ENCODE measurements around the gene SPRR1A.
A peak's percentile ranks its signal among the peaks of the same experiment; 100 is the strongest.

DNA sequence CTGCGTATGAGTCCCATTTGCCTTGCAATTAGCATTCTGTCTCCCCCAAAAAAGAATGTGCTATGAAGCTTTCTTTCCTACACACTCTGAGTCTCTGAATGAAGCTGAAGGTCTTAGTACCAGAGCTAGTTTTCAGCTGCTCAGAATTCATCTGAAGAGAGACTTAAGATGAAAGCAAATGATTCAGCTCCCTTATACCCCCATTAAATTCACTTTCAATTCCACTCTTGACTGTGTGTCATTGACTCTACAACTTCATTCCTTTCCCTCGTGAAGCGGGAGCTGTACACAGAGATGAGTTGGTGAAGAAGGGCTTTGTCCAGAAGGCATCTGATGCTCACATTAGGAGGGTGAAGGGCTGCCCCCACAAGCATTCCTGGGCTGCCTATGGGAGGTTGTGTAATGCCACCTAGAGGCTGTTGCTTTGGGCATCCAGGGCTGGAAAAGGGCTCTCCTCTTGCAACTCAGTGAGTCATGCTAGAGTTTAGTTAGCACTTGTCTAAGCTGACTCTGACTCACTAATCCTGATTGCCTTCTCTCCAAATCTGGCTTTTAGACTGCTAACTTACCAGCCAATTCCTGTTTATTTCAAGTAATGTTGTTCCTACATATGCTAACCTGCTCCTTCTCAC, 48.9 kb downstream of the SPRR1A start:
- TF ChIP-seq NFIC (IDR thresholded peaks at IDR 0.05) (no peak), EGR1 (IDR thresholded peaks at IDR 0.05) (no peak), TEAD4 (IDR thresholded peaks at IDR 0.05) (no peak), TAF1 (IDR thresholded peaks at IDR 0.05; ENCODE audit: low read depth) (no peak), TCF12 (IDR thresholded peaks at IDR 0.05; ENCODE audit: low read depth) (no peak), FOXM1 (IDR thresholded peaks at IDR 0.05; ENCODE audit: borderline replicate concordance, low read depth) (no peak), YY1 (IDR thresholded peaks at IDR 0.05; ENCODE audit: low read depth) (no peak), EP300 (IDR thresholded peaks at IDR 0.05; ENCODE audit: borderline replicate concordance) (no peak), CREB1 (IDR thresholded peaks at IDR 0.05; ENCODE audit: low read depth) (no peak), RAD21 (IDR thresholded peaks at IDR 0.05; ENCODE audit: low read depth) (peak; percentile 33; the same call in 1 of the 2 replicates)
- TF ChIP-seq, protein P1, sequence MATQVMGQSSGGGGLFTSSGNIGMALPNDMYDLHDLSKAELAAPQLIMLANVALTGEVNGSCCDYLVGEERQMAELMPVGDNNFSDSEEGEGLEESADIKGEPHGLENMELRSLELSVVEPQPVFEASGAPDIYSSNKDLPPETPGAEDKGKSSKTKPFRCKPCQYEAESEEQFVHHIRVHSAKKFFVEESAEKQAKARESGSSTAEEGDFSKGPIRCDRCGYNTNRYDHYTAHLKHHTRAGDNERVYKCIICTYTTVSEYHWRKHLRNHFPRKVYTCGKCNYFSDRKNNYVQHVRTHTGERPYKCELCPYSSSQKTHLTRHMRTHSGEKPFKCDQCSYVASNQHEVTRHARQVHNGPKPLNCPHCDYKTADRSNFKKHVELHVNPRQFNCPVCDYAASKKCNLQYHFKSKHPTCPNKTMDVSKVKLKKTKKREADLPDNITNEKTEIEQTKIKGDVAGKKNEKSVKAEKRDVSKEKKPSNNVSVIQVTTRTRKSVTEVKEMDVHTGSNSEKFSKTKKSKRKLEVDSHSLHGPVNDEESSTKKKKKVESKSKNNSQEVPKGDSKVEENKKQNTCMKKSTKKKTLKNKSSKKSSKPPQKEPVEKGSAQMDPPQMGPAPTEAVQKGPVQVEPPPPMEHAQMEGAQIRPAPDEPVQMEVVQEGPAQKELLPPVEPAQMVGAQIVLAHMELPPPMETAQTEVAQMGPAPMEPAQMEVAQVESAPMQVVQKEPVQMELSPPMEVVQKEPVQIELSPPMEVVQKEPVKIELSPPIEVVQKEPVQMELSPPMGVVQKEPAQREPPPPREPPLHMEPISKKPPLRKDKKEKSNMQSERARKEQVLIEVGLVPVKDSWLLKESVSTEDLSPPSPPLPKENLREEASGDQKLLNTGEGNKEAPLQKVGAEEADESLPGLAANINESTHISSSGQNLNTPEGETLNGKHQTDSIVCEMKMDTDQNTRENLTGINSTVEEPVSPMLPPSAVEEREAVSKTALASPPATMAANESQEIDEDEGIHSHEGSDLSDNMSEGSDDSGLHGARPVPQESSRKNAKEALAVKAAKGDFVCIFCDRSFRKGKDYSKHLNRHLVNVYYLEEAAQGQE (IDR thresholded peaks at IDR 0.05; ENCODE audit: low read depth) = no peak
- TF ChIP-seq, protein P2, sequence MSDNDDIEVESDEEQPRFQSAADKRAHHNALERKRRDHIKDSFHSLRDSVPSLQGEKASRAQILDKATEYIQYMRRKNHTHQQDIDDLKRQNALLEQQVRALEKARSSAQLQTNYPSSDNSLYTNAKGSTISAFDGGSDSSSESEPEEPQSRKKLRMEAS (IDR thresholded peaks at IDR 0.05) = no peak
- TF ChIP-seq, protein P3, sequence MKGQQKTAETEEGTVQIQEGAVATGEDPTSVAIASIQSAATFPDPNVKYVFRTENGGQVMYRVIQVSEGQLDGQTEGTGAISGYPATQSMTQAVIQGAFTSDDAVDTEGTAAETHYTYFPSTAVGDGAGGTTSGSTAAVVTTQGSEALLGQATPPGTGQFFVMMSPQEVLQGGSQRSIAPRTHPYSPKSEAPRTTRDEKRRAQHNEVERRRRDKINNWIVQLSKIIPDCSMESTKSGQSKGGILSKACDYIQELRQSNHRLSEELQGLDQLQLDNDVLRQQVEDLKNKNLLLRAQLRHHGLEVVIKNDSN (IDR thresholded peaks at IDR 0.05) = no peak
